T-helper 2 cell (primary cell): ENCODE data around the gene METRN.
"Not testable (repeated sequence)": the region's sequence is repeated elsewhere in the genome, so short reads cannot be mapped to it uniquely, and the experiment has no call there.

Source experiments
- DNase-seq, 5 experiments: peaks; one replicate each; pipeline versions ENCODE4 v3.0.0 to v3.0.0-alpha.2; 2012 to 2022

Gene METRN

GRCh38 chr16:739560-740458, 24.9 kb downstream of the METRN start:
- DNase-seq, result no peak

GRCh38 chr16:740459-740763, 25.5 kb downstream of the METRN start:
- no peak for DNase-seq

GRCh38 chr16:740764-741505, 26.0 kb downstream of the METRN start, which contains the start of gene CIAO3:
TSS of gene CIAO3 (minus strand) at chr16:740997. CDS start at chr16:740985, 12 bp downstream.
- DNase-seq, result peak; percentile 83 to 94 (median 86)

- no peak for DNase-seq
Measured at GRCh38 chr16:741986-742629, 27.2 kb downstream of the METRN start.

- not testable (repeated sequence) for DNase-seq
Measured at GRCh38 chr16:742894-743293, 28.0 kb downstream of the METRN start.

GRCh38 chr16:743794-744500, 29.0 kb downstream of the METRN start:
- DNase-seq, result no peak

- DNase-seq, result no peak
Measured at GRCh38 chr16:745739-746138, 30.8 kb downstream of the METRN start.

- no peak for DNase-seq
Measured at GRCh38 chr16:746637-747036, 31.7 kb downstream of the METRN start.

GRCh38 chr16:747978-748746, 33.2 kb downstream of the METRN start:
- no peak for DNase-seq

- DNase-seq, result no peak
Measured at GRCh38 chr16:749010-749409, 34.1 kb downstream of the METRN start.

- no peak for DNase-seq
Measured at GRCh38 chr16:750485-750884, 35.6 kb downstream of the METRN start.

GRCh38 chr16:751152-752006, 36.5 kb downstream of the METRN start:
- DNase-seq, result no peak

GRCh38 chr16:752007-752312, 37.0 kb downstream of the METRN start:
- DNase-seq, result no peak

- DNase-seq, result not testable (repeated sequence)
Measured at GRCh38 chr16:754121-754607, 39.2 kb downstream of the METRN start.

GRCh38 chr16:754656-755055, 39.7 kb downstream of the METRN start:
- DNase-seq, result no peak

- no peak for DNase-seq
Measured at GRCh38 chr16:756428-756827, 41.5 kb downstream of the METRN start.

- DNase-seq, result no peak
Measured at GRCh38 chr16:759110-759910, 44.4 kb downstream of the METRN start.

- DNase-seq, result no peak
Measured at GRCh38 chr16:760065-760464, 45.1 kb downstream of the METRN start.

- no peak for DNase-seq
Measured at GRCh38 chr16:760545-761343, 45.8 kb downstream of the METRN start, which contains the start of gene MSLN. TSS of gene MSLN (plus strand) at chr16:760734. CDS start at chr16:762681, 1,947 bp downstream.
